ENCODE data around the gene TECTA. TPM values are rescaled to one million over a fixed set of nuclear protein-coding genes. Genes with fewer than 3 reads are reported as not detected.

TECTA gene
- total RNA-seq, 1 donor from 2014 or later, result 2.0 TPM

DNA sequence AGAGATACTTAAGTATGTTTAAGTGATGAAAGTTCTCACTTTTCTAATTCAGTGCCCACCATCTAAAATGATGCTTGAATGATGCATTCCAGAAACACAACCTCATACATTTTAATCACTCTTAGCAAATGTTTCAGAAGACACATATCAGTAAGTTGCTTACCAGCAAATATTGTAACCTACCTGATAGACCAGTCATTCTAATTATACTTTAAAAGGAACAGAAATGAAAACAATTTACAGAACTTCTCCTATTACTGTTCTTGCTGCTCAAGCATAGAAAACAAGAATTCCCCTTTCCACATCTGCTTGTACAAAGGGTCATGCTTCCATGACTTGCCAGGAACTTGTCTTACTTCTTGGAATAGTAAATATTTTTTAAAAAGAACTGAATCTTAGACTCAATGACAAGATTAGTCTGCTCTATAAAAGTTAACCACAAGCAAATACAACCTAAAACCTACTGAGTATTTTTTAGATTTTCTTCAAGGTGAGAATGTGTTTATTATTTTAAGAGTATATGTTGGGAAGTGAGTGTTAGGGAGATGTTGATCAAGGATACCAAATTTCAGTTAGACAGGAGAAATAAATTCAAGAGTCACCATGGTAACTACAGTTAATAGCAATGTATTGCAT, 109.5 kb downstream of the TECTA start:
- Mint-ChIP-seq H3K27ac (no peak overlapping the region), H3K36me3 (ENCODE audit: insufficient read depth) (no peaks in the 10 kb centered on the region), H3K27me3 (no peaks in the 10 kb centered on the region), H3K4me3 (ENCODE audit: low read depth) (no peak overlapping the region), H3K9me3 (ENCODE audit: low read depth) (no peaks in the 10 kb centered on the region), H3K4me1 (ENCODE audit: low read depth) (peaks cover 2% of the 10 kb centered on the region)
- TF ChIP-seq, protein P1, sequence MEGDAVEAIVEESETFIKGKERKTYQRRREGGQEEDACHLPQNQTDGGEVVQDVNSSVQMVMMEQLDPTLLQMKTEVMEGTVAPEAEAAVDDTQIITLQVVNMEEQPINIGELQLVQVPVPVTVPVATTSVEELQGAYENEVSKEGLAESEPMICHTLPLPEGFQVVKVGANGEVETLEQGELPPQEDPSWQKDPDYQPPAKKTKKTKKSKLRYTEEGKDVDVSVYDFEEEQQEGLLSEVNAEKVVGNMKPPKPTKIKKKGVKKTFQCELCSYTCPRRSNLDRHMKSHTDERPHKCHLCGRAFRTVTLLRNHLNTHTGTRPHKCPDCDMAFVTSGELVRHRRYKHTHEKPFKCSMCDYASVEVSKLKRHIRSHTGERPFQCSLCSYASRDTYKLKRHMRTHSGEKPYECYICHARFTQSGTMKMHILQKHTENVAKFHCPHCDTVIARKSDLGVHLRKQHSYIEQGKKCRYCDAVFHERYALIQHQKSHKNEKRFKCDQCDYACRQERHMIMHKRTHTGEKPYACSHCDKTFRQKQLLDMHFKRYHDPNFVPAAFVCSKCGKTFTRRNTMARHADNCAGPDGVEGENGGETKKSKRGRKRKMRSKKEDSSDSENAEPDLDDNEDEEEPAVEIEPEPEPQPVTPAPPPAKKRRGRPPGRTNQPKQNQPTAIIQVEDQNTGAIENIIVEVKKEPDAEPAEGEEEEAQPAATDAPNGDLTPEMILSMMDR (IDR thresholded peaks at IDR 0.05; ENCODE audit: unreplicated experiment), result no peak
- DNase-seq (ENCODE audit: low spot score, unreplicated experiment), result no peak

DNA sequence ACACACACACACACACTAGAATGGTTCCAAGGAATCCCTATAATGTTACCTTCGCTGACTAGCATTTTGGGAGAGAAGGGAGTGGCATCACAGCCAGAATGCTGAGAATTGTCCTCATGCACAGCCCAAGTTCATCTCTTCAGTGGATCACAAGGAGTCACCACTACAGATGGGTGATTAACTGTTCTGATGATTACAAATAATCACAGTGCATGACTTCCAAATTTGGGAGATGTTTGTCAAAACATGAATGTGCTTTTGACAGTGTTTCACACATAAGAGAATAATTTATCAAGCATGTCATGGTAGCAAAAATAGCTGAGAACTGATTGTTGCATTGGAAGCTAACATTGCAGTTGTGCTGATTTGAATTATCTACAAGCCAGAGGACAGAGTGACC, 110.6 kb downstream of the TECTA start:
- H3K4me3 Mint-ChIP-seq (ENCODE audit: low read depth), result no peak overlapping the region
- no peaks in the 10 kb centered on the region for H3K27me3 Mint-ChIP-seq
- H3K27ac Mint-ChIP-seq, result no peak overlapping the region
- TF ChIP-seq, protein P1 (IDR thresholded peaks at IDR 0.05; ENCODE audit: unreplicated experiment), result no peak
- no peaks in the 10 kb centered on the region for H3K36me3 Mint-ChIP-seq (ENCODE audit: insufficient read depth)
- H3K9me3 Mint-ChIP-seq (ENCODE audit: low read depth), result no peaks in the 10 kb centered on the region
- DNase-seq (ENCODE audit: low spot score, unreplicated experiment), result no peak
- H3K4me1 Mint-ChIP-seq (ENCODE audit: low read depth), result no peaks in the 10 kb centered on the region

DNA sequence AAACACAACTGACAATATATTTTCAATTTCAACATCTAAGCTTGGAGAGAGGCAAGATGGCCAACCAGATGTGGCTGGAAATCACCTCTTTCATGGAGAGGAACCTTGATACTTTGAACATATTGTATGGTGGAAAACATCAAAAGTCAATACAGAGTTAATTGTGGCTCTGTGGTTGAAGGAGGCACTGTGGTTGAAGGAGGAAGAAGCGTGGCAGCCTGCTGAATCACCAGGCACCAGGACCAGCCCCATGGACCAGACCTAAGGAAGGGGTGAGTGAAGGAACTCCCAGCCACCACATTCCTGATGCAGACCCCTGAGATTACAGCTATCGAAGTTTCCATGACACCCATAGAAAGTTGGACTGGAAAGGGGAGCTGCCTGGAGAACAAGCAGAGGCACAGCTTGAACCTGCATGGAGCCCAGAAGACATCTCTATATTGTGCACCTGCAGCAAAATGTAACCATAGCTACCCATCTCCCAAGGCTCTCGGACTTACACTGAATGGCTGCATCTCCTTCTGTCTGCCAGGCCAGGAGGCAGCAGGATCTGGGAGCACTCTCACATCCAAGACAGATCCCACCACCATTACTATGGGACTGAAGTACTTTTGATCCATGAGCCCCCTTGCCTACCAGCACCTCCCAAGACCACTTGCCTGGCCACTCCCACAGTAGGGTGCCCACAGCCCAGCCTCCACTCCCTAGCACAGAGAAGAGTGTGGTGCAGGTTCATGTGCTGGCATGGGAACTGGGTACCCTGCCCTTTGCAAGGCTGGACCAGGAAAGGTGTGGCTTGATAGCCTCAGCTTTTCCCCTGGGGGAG, 111.7 kb downstream of the TECTA start:
- H3K9me3 Mint-ChIP-seq (ENCODE audit: low read depth), result no peaks in the 10 kb centered on the region
- H3K36me3 Mint-ChIP-seq (ENCODE audit: insufficient read depth), result no peaks in the 10 kb centered on the region
- H3K4me1 Mint-ChIP-seq (ENCODE audit: low read depth), result no peaks in the 10 kb centered on the region
- no peak overlapping the region for H3K4me3 Mint-ChIP-seq (ENCODE audit: low read depth)
- no peak overlapping the region for H3K27ac Mint-ChIP-seq
- TF ChIP-seq, protein P1 (IDR thresholded peaks at IDR 0.05; ENCODE audit: unreplicated experiment), result no peak
- no peak for DNase-seq (ENCODE audit: low spot score, unreplicated experiment)
- H3K27me3 Mint-ChIP-seq, result no peaks in the 10 kb centered on the region

DNA sequence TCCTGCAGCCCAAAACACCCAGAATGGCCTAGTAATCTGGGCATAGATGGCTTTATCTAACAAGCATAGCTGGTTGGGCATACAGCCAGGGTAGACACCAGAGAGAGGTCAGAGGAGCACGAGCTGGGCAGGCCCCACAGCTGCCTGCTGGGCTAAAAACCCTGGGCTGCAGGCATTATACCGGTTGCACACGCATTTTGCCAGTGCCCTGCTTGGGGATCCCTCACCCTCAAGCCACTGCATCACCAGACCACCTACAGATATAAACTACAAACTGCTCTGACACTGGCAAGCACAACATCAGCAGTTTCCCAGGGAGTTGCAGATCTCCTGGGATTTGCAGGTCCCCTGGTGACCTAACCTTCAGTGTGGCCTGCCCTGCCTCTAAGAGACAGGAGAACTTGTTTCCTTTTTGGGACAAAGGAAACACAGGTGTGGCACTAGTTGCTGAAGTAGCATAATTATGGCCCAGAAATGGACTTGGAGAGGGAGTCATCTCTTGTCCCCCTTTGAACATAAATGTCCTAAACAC, 112.4 kb downstream of the TECTA start:
- no peak for DNase-seq (ENCODE audit: low spot score, unreplicated experiment)
- TF ChIP-seq, protein P1 (IDR thresholded peaks at IDR 0.05; ENCODE audit: unreplicated experiment), result no peak
- Mint-ChIP-seq H3K4me3 (ENCODE audit: low read depth) (no peak overlapping the region), H3K4me1 (ENCODE audit: low read depth) (no peaks in the 10 kb centered on the region), H3K9me3 (ENCODE audit: low read depth) (no peaks in the 10 kb centered on the region), H3K27me3 (no peaks in the 10 kb centered on the region), H3K36me3 (ENCODE audit: insufficient read depth) (no peaks in the 10 kb centered on the region), H3K27ac (no peak overlapping the region)

DNA sequence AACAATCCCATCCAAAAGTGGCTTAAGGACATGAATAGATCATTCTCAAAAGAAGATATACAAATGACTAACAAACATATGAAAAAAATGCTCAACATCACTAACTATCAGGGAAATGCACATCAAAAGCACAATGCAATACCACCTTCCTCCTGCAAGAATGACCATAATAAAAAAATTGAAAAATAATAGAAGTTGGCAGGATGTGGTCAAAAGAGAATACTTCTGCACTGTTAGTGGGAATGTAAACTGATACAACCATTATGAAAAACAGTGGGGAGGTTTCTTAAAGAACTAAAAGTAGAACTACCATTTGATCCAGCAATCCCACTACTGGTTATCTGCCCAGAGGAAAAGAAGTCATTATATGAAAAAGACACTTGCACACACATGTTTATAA, 113.8 kb downstream of the TECTA start:
- peaks cover 3% of the 10 kb centered on the region for H3K27me3 Mint-ChIP-seq
- H3K4me1 Mint-ChIP-seq (ENCODE audit: low read depth), result no peaks in the 10 kb centered on the region
- no peak for DNase-seq (ENCODE audit: low spot score, unreplicated experiment)

More for the DNA sequence above, 113.8 kb downstream of the TECTA start:
- H3K4me3 Mint-ChIP-seq (ENCODE audit: low read depth), result no peak overlapping the region
- H3K27ac Mint-ChIP-seq, result no peak overlapping the region
- H3K36me3 Mint-ChIP-seq (ENCODE audit: insufficient read depth), result no peaks in the 10 kb centered on the region
- no peaks in the 10 kb centered on the region for H3K9me3 Mint-ChIP-seq (ENCODE audit: low read depth)
- TF ChIP-seq, protein P1 (IDR thresholded peaks at IDR 0.05; ENCODE audit: unreplicated experiment), result no peak

All from progenitor cell of endocrine pancreas (in vitro differentiated cells).